Neuron (in vitro differentiated cells): ENCODE results near the gene SLC29A2.

Experiments
- H2AFZ ChIP-seq: one replicate; pipeline ENCODE4 v1.6.1; 2013; ENCODE audit warnings: low read depth, mild to moderate bottlenecking, inconsistent platforms, low read length, moderate library complexity
- H3K27me3 ChIP-seq: one replicate; pipeline ENCODE4 v1.6.1; 2013; ENCODE audit warnings: low read length; ENCODE audit not compliant: insufficient read depth
- H3K36me3 ChIP-seq: one replicate; pipeline ENCODE4 v1.6.1; 2013; ENCODE audit warnings: low read length; ENCODE audit not compliant: insufficient read depth
- H3K4me1 ChIP-seq: one replicate; pipeline ENCODE4 v1.6.1; 2013; ENCODE audit warnings: low read length; ENCODE audit not compliant: insufficient read depth
- H3K4me3 ChIP-seq: 2 replicates; pipeline ENCODE4 v1.5.1; 2013; ENCODE audit warnings: mild to moderate bottlenecking, low read length, moderate library complexity
- H3K9me3 ChIP-seq: one replicate; pipeline ENCODE4 v1.6.1; 2013; ENCODE audit warnings: low read length

The SLC29A2 gene, protein sequence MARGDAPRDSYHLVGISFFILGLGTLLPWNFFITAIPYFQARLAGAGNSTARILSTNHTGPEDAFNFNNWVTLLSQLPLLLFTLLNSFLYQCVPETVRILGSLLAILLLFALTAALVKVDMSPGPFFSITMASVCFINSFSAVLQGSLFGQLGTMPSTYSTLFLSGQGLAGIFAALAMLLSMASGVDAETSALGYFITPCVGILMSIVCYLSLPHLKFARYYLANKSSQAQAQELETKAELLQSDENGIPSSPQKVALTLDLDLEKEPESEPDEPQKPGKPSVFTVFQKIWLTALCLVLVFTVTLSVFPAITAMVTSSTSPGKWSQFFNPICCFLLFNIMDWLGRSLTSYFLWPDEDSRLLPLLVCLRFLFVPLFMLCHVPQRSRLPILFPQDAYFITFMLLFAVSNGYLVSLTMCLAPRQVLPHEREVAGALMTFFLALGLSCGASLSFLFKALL

DNA sequence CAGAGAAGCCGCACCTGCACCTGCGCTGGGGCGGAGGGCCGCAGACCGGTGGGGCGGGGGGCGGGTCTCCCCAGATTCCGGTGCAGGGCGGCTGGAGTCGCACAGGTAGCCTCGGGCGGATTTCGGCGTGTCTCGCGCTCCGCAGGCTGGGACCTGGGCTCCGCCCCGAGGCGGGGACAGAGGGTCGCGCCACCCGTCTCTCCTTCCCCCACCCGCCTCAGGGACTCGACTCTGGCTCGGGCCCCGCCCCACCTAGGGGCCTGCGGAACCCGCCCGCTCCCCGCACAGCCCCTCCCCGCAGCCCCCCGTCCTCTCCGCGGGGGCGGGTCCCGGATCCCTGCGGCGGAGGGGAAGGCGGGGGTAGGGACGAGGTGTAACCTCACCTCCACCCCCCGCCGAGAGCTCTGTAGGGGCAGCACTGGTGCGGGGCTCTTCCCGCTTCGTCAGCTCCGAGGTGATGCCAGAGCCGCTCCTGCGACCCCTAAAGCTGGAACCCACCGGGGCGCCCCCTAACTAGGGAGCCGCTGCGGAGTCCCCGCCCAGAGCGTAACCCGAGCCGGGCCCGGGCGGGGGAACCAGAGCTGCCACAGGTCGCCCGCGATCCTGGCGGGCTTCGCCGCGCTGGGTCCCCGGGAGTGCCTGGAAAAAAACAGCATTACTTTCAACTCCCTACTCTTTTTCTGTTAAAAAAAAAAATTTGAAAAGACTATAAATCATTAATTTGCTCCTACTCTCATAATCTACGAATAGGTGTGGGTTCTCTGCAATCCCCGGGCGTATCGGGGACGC lies at the start of gene SLC29A2:
Gene SLC29A2 (minus strand): TSS at position 134 of the 789 bp plus-strand sequence. CDS start 169 bp downstream, outside the sequence.
- peaks cover 25% of the 10 kb centered on the region for H3K4me1 ChIP-seq
- H3K27me3 ChIP-seq: no peaks in the 10 kb centered on the region
- H3K9me3 ChIP-seq: no peaks in the 10 kb centered on the region
- H2AFZ ChIP-seq: peak within 1 kb of the TSS; percentile 84
- H3K4me3 ChIP-seq: peak within 1 kb of the TSS; percentile 64
- no peaks in the 10 kb centered on the region for H3K36me3 ChIP-seq

DNA sequence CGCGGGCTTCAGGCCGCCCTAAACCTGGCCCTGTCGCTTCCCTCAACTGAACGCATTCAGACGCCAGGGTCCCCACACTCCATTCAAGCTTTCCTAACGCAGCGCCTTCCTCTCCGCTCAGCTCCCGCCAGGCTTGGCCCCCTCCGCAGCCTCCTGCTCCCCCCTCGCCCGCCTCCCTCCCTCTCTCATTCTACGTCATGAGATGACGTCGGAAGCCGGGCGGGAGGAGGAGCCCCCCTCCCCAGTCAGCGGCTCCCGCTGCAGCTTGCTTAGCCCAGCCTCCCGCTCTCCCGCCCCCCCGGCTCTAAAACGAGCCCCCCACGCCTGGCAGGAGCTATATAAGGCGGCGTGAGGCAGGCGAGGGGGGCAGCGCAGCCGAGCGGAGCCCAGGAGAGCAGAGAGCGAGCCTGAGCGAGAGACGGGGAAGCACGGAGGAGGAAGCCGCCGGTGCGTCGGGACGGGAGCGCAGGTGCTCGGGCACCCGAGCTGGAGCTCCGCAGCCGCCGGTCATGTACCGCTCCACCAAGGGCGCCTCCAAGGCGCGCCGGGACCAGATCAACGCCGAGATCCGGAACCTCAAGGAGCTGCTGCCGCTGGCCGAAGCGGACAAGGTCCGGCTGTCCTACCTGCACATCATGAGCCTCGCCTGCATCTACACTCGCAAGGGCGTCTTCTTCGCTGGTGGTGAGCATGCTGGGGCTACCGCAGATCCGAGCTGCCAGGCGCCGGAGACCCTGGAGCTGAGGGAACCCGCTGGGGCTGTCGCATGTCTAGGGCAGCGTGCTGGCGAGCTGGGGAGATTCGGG lies 49.3 kb upstream of the SLC29A2 start, which contains the start of gene NPAS4:
Gene NPAS4 (plus strand): TSS at position 365 of the 806 bp plus-strand sequence. CDS start 145 bp downstream, at position 510.
- Histone ChIP-seq H3K4me3 (no peak within 1 kb of the TSS), H2AFZ (no peak within 1 kb of the TSS), H3K27me3 (no peaks in the 10 kb centered on the region), H3K4me1 (peaks cover 10% of the 10 kb centered on the region), H3K36me3 (peaks cover 4% of the 10 kb centered on the region), H3K9me3 (no peaks in the 10 kb centered on the region)

GRCh38 chr11:66419825-66420224 lies 48.3 kb upstream of the SLC29A2 start:
- no peaks in the 10 kb centered on the region for H3K27me3 ChIP-seq
- H3K4me1 ChIP-seq: peaks cover 10% of the 10 kb centered on the region
- no peak overlapping the region for H2AFZ ChIP-seq
- H3K9me3 ChIP-seq: no peaks in the 10 kb centered on the region
- H3K4me3 ChIP-seq: no peak overlapping the region
- H3K36me3 ChIP-seq: peaks cover 4% of the 10 kb centered on the region

DNA sequence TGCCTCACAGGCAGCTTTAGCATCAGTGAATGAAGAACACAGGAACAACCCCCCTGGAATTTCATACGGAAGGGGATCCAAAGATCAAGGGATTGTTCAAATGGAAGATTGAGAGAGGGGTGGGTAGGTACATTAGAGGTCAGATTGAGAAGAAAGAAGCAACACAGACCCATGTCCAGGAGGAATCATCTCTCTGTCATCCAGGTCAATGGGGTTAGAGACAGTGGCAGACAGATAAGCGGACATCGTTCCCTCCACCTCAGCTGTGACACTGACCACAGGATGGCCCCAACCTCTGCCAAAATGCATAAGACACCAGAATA lies 47.4 kb upstream of the SLC29A2 start:
- Histone ChIP-seq H3K4me1 (peaks cover 10% of the 10 kb centered on the region), H2AFZ (no peak overlapping the region), H3K9me3 (no peaks in the 10 kb centered on the region), H3K36me3 (peaks cover under 1% of the 10 kb centered on the region), H3K27me3 (no peaks in the 10 kb centered on the region), H3K4me3 (no peak overlapping the region)

DNA sequence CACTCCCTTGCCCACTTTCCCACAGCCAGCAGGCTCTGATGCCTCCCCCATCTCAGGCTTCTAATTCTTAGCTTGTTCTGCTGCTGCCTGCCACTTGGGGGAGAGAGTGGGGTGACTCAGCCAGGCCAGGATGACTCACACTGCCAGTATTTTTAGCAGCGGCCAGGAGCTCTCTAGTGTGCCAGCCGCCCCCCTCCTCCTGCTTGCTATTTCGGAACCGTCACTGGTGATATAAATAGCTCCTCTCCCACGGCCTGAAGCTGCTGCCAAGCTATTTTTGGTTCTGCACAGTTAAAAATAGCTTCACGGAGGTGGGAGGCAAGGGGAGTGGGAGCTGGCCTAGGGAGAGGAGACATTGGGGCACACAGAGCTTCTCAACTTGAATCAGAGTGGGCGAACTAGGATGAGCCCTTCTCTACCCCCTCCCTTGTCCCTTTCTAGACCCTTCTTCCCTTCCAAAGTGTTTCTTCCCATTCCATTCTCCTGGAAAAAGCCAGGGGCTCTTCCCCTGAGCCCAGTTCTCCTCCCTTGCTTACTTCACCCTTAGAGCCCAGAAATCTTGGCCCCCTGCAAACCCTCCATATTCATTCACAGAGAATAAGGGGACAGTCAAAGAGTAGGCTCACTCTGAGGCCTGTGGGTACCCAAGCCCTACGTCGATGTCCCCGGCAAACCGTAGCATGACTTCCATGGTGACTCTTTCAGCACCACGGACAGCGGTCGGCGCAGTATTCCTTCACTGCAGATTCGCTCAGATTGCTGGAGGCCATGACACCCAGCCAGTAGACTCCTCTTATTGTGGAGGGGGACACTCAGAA lies 46.8 kb upstream of the SLC29A2 start:
- Histone ChIP-seq H3K4me3 (no peak overlapping the region), H2AFZ (no peak overlapping the region), H3K27me3 (no peaks in the 10 kb centered on the region), H3K36me3 (no peaks in the 10 kb centered on the region), H3K4me1 (peaks cover 10% of the 10 kb centered on the region), H3K9me3 (no peaks in the 10 kb centered on the region)

DNA sequence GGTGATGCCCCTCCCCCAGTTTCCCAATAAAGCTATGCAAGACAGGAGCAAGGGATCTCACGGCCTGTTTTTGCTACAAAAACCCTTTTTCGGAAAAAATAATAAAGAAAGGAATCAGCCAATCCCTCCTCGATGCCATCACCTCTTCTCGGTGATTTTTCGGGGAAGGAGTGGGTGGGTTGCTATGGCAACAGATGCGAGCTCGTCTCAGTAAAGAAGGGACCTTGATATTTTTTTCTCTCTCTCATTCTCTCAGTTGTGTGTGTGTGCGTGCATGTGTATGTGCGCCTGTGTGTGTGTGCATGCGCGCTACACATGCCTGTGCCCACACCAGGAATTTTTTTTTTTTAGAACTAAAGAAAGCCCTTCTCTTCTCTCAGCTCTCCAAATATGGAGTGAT lies 45.4 kb upstream of the SLC29A2 start:
- Histone ChIP-seq H2AFZ (no peak overlapping the region), H3K9me3 (no peaks in the 10 kb centered on the region), H3K4me3 (no peak overlapping the region), H3K36me3 (no peaks in the 10 kb centered on the region), H3K27me3 (no peaks in the 10 kb centered on the region), H3K4me1 (peaks cover 10% of the 10 kb centered on the region)

- H3K9me3 ChIP-seq: no peaks in the 10 kb centered on the region
- H3K36me3 ChIP-seq: no peaks in the 10 kb centered on the region
- no peak overlapping the region for H3K4me3 ChIP-seq
- no peak overlapping the region for H2AFZ ChIP-seq
- peaks cover 10% of the 10 kb centered on the region for H3K4me1 ChIP-seq
- H3K27me3 ChIP-seq: no peaks in the 10 kb centered on the region
Measured at GRCh38 chr11:66415423-66415822, 43.9 kb upstream of the SLC29A2 start.

- Histone ChIP-seq H3K9me3 (no peaks in the 10 kb centered on the region), H3K4me3 (no peak overlapping the region), H3K4me1 (peaks cover 10% of the 10 kb centered on the region), H2AFZ (no peak overlapping the region), H3K27me3 (no peaks in the 10 kb centered on the region), H3K36me3 (no peaks in the 10 kb centered on the region)
Measured at GRCh38 chr11:66414120-66414934, 42.8 kb upstream of the SLC29A2 start.

GRCh38 chr11:66413167-66413566 lies 41.6 kb upstream of the SLC29A2 start:
- Histone ChIP-seq H3K9me3 (no peaks in the 10 kb centered on the region), H2AFZ (no peak overlapping the region), H3K4me3 (no peak overlapping the region)

DNA sequence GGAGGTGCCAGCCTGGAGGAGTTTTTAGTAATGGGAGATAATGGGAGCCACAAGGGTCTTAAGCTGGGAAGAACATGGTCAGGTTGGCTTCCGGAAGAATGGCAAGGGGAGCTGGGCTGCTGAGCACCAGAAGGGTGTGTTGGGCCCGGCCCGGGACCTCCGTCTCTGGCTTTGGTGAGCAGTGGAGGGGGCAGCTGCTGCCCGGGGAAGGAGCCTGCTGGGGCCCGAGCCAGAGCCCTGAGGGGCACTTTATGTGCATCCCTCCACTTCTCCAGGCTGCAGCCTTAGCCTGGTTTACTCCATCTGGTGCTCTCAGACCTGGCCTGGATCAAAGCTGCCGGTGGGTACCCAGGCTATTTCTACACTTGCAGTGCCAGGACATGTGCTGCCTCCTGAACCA lies 40.5 kb upstream of the SLC29A2 start:
- no peak overlapping the region for H2AFZ ChIP-seq
- no peaks in the 10 kb centered on the region for H3K9me3 ChIP-seq
- H3K27me3 ChIP-seq: no peaks in the 10 kb centered on the region
- H3K4me3 ChIP-seq: no peak overlapping the region
- H3K36me3 ChIP-seq: no peaks in the 10 kb centered on the region
- H3K4me1 ChIP-seq: peaks cover 3% of the 10 kb centered on the region

More at GRCh38 chr11:66413167-66413566, 41.6 kb upstream of the SLC29A2 start:
- no peaks in the 10 kb centered on the region for H3K36me3 ChIP-seq
- H3K27me3 ChIP-seq: no peaks in the 10 kb centered on the region
- H3K4me1 ChIP-seq: peaks cover 10% of the 10 kb centered on the region

DNA sequence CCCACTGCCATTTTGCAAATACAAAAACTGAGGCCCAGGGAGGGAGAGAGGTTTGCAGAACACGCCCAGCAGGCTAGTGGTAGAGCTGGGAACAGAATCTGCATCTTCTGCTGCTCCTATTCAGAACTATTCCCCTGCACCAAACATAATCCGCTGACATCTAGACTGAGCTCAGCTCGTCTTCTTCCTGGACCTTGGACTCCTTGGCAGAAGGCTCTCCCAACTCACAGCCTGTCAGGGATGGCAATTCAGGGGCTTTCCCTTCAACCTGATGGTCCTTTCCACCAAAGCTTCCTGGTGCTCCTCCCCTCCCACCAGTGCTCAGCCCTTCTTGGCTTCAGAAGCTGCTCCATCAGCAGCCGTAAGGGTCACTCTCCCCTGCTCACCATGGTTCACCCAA lies 39.8 kb upstream of the SLC29A2 start:
- peaks cover 3% of the 10 kb centered on the region for H3K4me1 ChIP-seq
- H3K27me3 ChIP-seq: no peaks in the 10 kb centered on the region
- H3K9me3 ChIP-seq: no peaks in the 10 kb centered on the region
- no peaks in the 10 kb centered on the region for H3K36me3 ChIP-seq
- no peak overlapping the region for H2AFZ ChIP-seq
- no peak overlapping the region for H3K4me3 ChIP-seq
